HG03045 (cell line): ENCODE data around the gene ZNF667.

Experiments
- ATAC-seq: cut with Tn5 transposase; IDR thresholded peaks from one replicate; pipeline ENCODE4 v1.9.1; 2021; ENCODE audit warnings: mild to moderate bottlenecking, moderate library complexity; ENCODE audit not compliant: unreplicated experiment

Gene ZNF667

GRCh38 chr19:56476651-56477428, at the start of gene ZNF667:
Gene ZNF667, minus strand, starts transcription at chr19:56477345. Its CDS starts 14,975 bp downstream, at chr19:56462370.
- no peak for ATAC-seq

GRCh38 chr19:56525214-56525860, 48.2 kb upstream of the ZNF667 start:
- ATAC-seq = no peak

- no peak for ATAC-seq
Measured at GRCh38 chr19:56508290-56508778, 31.2 kb upstream of the ZNF667 start.

GRCh38 chr19:56507446-56508289, 30.5 kb upstream of the ZNF667 start, which contains the start of gene ZNF471:
Gene ZNF471, plus strand, starts transcription at chr19:56507855. Its CDS starts 3,717 bp downstream, at chr19:56511572.
- no peak for ATAC-seq

- no peak for ATAC-seq
Measured at GRCh38 chr19:56504581-56504980, 27.4 kb upstream of the ZNF667 start.

GRCh38 chr19:56491399-56491798, 14.3 kb upstream of the ZNF667 start:
- ATAC-seq = no peak

GRCh38 chr19:56477429-56478338, 539 bp upstream of the ZNF667 start:
- no peak for ATAC-seq

- ATAC-seq = no peak
Measured at GRCh38 chr19:56476093-56476492, 1.1 kb downstream of the ZNF667 start.

- ATAC-seq = no peak
Measured at GRCh38 chr19:56474308-56474707, 2.8 kb downstream of the ZNF667 start.

- ATAC-seq = no peak
Measured at GRCh38 chr19:56441206-56441792, 35.8 kb downstream of the ZNF667 start.

GRCh38 chr19:56423985-56424353, 53.2 kb downstream of the ZNF667 start:
- no peak for ATAC-seq

GRCh38 chr19:56423276-56423984, 53.7 kb downstream of the ZNF667 start:
- ATAC-seq = no peak

- ATAC-seq = no peak
Measured at GRCh38 chr19:56405062-56405461, 72.1 kb downstream of the ZNF667 start.

- ATAC-seq = peak; percentile 6
Measured at GRCh38 chr19:56404705-56405056, 72.5 kb downstream of the ZNF667 start.

- peak; percentile 84 for ATAC-seq
Measured at GRCh38 chr19:56403764-56404704, 73.1 kb downstream of the ZNF667 start, which contains the start of gene ZNF583. Gene ZNF583, plus strand, starts transcription at chr19:56404332. Its CDS starts 2,783 bp downstream, at chr19:56407115.

- ATAC-seq = no peak
Measured at GRCh38 chr19:56403261-56403660, 73.9 kb downstream of the ZNF667 start.

GRCh38 chr19:56400485-56400884, 76.7 kb downstream of the ZNF667 start:
- ATAC-seq = no peak

GRCh38 chr19:56398809-56399208, 78.3 kb downstream of the ZNF667 start:
- no peak for ATAC-seq
